Psoas muscle (tissue), 8 donors: ENCODE data around the gene DLG5. TPM values are rescaled to one million over a fixed set of nuclear protein-coding genes. Genes with fewer than 3 reads are reported as not detected.

Experiments used
- ATAC-seq, 4 donors: fragments of 200-7000 bp; cut with Tn5 transposase; one replicate each; pipeline ENCODE4 v1.9.1; 2020; ENCODE audit warnings: moderate library complexity in 3 of 4, mild to moderate bottlenecking in 2 of 4
- DNase-seq, 2 donors: peaks; one replicate each; pipeline ENCODE4 v3.0.0-alpha.2; 2020
- H3K27ac ChIP-seq: fragments of 200-600 bp; one replicate; pipeline ENCODE4 v1.8.0; 2022
- H3K27me3 ChIP-seq, 3 donors: fragments of 200-600 bp in 1 of 3; one replicate each; pipeline versions ENCODE4 v1.6.1 to v1.8.0; 2013 to 2022; ENCODE audit warnings: low read length in 2 of 3, mild to moderate bottlenecking in 2 of 3, moderate library complexity in 1 of 3; ENCODE audit not compliant: insufficient read depth in 3 of 3
- H3K36me3 ChIP-seq, 2 donors: fragments of 200-600 bp in 1 of 2; one replicate each; pipeline versions ENCODE4 v1.6.1 to v1.8.0; 2013 to 2022; ENCODE audit warnings: low read depth in 1 of 2, mild to moderate bottlenecking in 1 of 2, moderate library complexity in 1 of 2; ENCODE audit not compliant: insufficient read depth in 1 of 2
- H3K4me1 ChIP-seq: fragments of 200-600 bp; one replicate; pipeline ENCODE4 v1.8.0; 2022
- H3K4me3 ChIP-seq: fragments of 200-600 bp; one replicate; pipeline ENCODE4 v1.8.0; 2022; ENCODE audit warnings: mild to moderate bottlenecking
- H3K9me3 ChIP-seq: fragments of 200-600 bp; one replicate; pipeline ENCODE4 v1.8.0; 2022
- WGBS, 3 donors: extraction: QIAGEN DNeasy Blood & Tissue Kit; methylation state at CpG; one replicate each; pipeline versions ENCODE4 v1.1.6 to v1.1.7; 2013; 5-methylcytosine and 5-hydroxymethylcytosine counted together
- intact Hi-C, 2 donors: fragments of 100-400 bp; cut with DNase I; formaldehyde crosslinking; loops; one replicate each; pipeline versions ENCODE4 v1.11.0 to v1.14.2; 2022
- polyA plus RNA-seq, 3 donors: library from polyadenylated mRNA; stranded (reverse); fragments of 200-250 nt; gene quantifications; one replicate each; pipeline ENCODE4 v1.2.3, GENCODE V29; 2013
- total RNA-seq, 4 donors: library from RNA; stranded (reverse); fragmentation: NEBNext Ultra II Directional in 2 of 4; extraction: Animal tissue kit (Norgen Biotek cat#: 25700) in 2 of 4; gene quantifications; one replicate each; pipeline versions ENCODE4 v1.2.1 to v1.2.4, GENCODE V29; 2021 to 2023
- TF ChIP-seq, protein P1 (sequence below): fragments of 200-600 bp; IDR thresholded peaks from one replicate; pipeline ENCODE4 v1.8.0; 2022; ENCODE audit warnings: antibody characterized with exemption
- donor health status: healthy with polysubstance abuse.
- donor health status: DM: no; HTN: no; CAD: no; lungs with moderate emphysema.
- donor health status: Bipolar disorder and iron deficiency.
- donor health status: healthy.
- donor health status: DM: yes; HTN: yes; CAD: no.
- donor health status: DM: no; HTN: no; CAD: no.
- donor health status: DM: no; HTN: no; CAD: no.
- donor health status: DM: yes; HTN: yes; CAD: no.

The DLG5 gene
- total and polyA plus RNA-seq, 7 donors: 10.2 to 62.9 (median 36.9) TPM

DNA sequence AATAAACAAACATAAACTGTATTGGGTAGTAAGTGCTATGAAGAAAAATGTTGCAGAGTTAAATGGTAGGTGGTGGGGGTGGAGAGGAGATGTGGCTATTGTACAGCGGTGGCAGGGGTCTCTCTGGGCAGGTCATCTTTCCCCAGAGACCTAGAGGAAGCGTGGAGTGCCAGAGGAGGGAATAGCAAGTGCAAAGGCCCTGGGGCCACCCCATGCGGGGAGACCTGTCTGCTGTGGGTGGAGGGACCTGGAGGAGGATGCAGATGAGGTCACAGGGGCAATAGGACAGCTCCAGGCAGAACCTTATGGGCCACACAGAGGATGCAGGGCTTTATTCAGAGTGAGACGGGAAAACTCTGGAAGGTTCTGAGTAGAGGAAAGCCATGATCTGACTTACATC is 47.5 kb downstream of the DLG5 start:
- ATAC-seq (no peak), DNase-seq (no peak)
- TF ChIP-seq, protein P1, sequence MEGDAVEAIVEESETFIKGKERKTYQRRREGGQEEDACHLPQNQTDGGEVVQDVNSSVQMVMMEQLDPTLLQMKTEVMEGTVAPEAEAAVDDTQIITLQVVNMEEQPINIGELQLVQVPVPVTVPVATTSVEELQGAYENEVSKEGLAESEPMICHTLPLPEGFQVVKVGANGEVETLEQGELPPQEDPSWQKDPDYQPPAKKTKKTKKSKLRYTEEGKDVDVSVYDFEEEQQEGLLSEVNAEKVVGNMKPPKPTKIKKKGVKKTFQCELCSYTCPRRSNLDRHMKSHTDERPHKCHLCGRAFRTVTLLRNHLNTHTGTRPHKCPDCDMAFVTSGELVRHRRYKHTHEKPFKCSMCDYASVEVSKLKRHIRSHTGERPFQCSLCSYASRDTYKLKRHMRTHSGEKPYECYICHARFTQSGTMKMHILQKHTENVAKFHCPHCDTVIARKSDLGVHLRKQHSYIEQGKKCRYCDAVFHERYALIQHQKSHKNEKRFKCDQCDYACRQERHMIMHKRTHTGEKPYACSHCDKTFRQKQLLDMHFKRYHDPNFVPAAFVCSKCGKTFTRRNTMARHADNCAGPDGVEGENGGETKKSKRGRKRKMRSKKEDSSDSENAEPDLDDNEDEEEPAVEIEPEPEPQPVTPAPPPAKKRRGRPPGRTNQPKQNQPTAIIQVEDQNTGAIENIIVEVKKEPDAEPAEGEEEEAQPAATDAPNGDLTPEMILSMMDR: no peak
- Histone ChIP-seq H3K4me3 (no peak overlapping the region), H3K9me3 (no peaks in the 10 kb centered on the region), H3K36me3 (no peaks in the 10 kb centered on the region), H3K27me3 (no peaks in the 10 kb centered on the region), H3K27ac (peak overlapping the region; percentile 68), H3K4me1 (peaks cover 56% of the 10 kb centered on the region)
- WGBS, 3 donors: 93 to 99% (median 95%) methylated on average over 4 of the region's 4 CpGs
- intact Hi-C loops: no loop called here

DNA sequence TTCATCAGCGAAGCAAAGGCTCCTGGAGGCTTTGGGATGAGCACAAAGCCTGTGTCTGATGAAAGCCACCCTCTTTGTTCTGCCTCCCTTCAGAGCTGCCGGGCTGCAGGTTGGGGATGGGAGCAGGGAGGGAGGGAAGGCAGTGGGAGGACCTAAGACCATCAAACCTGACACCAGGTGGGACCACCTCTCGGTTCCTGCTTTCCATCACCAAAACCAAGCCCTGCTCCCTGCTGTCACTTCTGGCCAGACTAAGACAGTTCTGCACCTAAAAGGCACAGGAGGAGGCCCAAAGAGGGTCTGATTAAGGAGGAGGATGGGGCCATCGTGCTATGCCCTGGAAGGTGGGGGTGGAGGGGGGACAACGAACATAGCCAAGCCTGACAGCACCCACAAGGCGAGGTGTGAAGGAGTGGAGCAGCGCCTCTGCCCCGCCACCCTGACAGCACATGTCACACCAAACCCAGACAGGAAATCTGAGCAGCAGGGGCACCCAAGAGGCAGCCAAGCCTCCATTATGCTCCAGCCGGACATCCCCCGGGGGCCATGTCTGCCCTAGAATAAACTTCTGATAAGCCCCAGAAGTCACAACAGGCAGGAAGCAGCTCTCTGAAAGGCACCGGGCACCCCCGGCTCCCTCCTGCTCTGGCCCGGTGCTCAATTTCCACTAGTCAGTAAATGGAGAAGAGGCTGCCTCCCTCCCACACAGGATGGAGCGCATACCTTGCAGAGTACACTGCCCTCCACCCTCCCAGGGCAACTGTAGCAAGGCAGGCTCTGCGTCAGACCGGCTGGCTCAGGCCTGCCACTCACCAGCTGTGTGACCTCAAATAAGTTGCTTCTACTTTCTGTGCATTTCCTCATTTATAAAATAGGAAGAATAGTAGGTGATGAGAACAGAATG is 48.9 kb downstream of the DLG5 start:
- TF ChIP-seq, protein P1: no peak
- Histone ChIP-seq H3K27ac (peak overlapping the region; percentile 68), H3K4me1 (peaks cover 60% of the 10 kb centered on the region), H3K4me3 (no peak overlapping the region), H3K9me3 (no peaks in the 10 kb centered on the region), H3K36me3 (no peaks in the 10 kb centered on the region), H3K27me3 (no peaks in the 10 kb centered on the region)
- DNase-seq (peak; percentile 64 to 82), ATAC-seq (peak; percentile 72 to 83 (median 80))
- 22 to 39% (median 31%) methylated on average over 16 of the region's 16 CpGs for WGBS, 3 donors
- intact Hi-C loops: no loop called here

DNA sequence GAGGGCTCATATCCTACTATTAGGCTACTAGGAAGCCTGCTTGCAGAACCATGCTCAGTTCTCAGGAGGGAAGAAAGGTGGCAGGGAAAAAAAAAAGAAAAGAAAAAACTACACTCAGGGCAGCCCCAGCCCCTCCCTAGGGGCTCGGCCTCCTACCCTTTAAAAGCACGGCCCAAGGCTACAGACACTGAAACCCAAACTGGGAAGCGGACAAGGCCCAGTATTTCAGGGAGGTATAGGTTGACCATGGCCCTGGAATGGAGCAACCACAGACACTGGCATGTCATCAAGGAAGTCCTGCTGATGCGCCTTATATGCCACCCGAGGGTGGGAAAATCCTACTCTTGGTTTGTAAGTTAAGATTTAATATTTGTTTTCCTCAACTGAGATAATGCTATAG is 50.8 kb downstream of the DLG5 start:
- DNase-seq: no peak
- no peaks in the 10 kb centered on the region for H3K9me3 ChIP-seq
- intact Hi-C loops: no loop called here
- 82 to 94% (median 87%) methylated on average over 5 of the region's 5 CpGs for WGBS, 3 donors
- ATAC-seq: no peak
- peaks cover 41% of the 10 kb centered on the region for H3K4me1 ChIP-seq
- H3K27ac ChIP-seq: no peak overlapping the region
- H3K27me3 ChIP-seq: no peaks in the 10 kb centered on the region
- H3K36me3 ChIP-seq: no peaks in the 10 kb centered on the region
- no peak overlapping the region for H3K4me3 ChIP-seq
- TF ChIP-seq, protein P1: no peak

DNA sequence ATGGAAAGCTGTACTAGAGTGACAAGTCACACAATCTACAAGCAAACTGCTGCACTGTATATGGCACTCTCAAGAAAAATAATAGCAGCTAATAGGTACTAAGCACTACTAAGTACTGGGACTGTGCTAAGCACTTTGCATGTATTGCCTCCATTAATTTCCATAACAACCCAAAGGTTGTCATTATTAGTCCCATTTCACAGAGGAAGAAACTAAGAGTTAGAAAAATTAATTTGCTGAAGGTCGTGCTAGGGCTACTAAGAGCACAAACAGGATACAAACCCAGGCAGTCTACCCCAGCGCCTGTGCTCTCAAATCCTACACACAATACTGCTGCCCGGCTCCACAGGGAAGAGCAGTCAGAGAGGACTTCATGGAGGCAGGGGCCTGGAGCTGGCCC is 51.7 kb downstream of the DLG5 start:
- TF ChIP-seq, protein P1: no peak
- no peaks in the 10 kb centered on the region for H3K36me3 ChIP-seq
- no peaks in the 10 kb centered on the region for H3K27me3 ChIP-seq
- no peak overlapping the region for H3K4me3 ChIP-seq
- H3K4me1 ChIP-seq: peaks cover 33% of the 10 kb centered on the region
- DNase-seq (no peak), ATAC-seq (no peak)
- intact Hi-C loops: no loop called here
- H3K9me3 ChIP-seq: no peaks in the 10 kb centered on the region
- H3K27ac ChIP-seq: no peak overlapping the region
- WGBS, 3 donors: 95 to 98% (median 98%) methylated on average over 3 of the region's 3 CpGs
